GM21717 (cell line): ENCODE results near the gene NF1.
"Not testable (repeated sequence)": the region's sequence is repeated elsewhere in the genome, so short reads cannot be mapped to it uniquely, and the experiment has no call there.

Experiments
- ATAC-seq: cut with Tn5 transposase; IDR thresholded peaks from one replicate; pipeline ENCODE4 v1.9.1; 2021; ENCODE audit warnings: mild to moderate bottlenecking, moderate library complexity; ENCODE audit not compliant: unreplicated experiment

The NF1 gene

GRCh38 chr17:31249835-31250141 lies 155.0 kb downstream of the NF1 start:
- ATAC-seq: no peak

GRCh38 chr17:31250229-31250628 lies 155.5 kb downstream of the NF1 start:
- no peak for ATAC-seq

GRCh38 chr17:31251105-31251969 lies 156.6 kb downstream of the NF1 start:
- no peak for ATAC-seq

DNA sequence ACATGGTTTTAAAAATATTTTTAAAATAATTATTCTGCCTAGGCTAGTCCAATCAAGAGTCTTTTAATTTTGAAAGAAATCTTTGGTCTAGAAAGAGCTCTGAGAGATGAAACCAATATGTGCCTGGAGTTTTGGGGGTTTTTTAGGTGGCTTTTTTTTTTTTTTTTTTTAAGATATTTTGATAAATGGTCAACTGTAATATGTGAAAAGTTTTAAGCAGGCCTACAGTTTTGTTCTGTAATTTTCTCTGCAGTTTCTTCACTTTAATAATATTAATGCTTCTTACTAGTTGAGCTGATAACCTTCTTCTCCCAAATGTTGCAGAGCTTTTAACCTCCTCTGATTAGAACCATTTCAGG lies 157.2 kb downstream of the NF1 start:
- ATAC-seq: no peak

- ATAC-seq: no peak
Observed at GRCh38 chr17:31252741-31253140, 158.0 kb downstream of the NF1 start.

DNA sequence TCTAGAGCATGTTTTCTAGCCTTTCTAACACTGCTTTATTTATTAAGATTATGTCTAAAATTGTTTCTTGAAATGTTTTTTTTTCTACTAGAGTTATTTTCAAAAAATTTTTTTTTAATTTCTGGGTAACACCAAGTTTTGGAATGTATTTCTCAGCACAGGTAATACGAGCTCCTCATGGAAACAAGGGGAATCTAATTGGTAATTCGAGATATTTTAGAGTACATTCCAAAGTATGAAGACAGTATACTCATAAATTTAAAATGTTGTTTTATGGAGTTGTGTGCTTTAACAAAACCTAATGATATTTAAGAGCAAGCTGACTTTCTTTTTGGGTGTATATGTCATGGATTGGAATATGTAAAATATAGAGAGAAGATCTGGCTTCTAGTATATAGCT lies 159.9 kb downstream of the NF1 start:
- no peak for ATAC-seq

DNA sequence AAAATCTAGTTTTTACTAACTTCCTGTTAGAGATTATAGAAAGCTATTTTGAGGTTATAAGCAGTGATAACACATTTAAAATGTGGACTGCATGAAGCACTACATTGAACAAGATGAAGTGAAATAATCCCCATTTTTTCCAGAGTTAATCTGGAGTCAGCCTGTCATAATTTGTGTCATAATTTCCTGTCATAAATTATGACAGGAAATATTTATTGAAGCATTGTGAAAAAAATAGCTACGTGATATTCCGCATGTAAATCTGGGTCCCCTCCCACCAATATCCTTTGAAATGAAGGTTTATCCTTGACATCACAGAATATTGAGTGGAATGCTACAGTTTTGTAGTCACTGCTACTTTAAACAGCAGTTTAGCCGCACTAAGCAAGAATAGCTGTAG lies 162.2 kb downstream of the NF1 start:
- ATAC-seq: no peak

GRCh38 chr17:31260151-31260550 lies 165.4 kb downstream of the NF1 start:
- ATAC-seq: no peak

GRCh38 chr17:31261601-31262000 lies 166.8 kb downstream of the NF1 start:
- ATAC-seq: no peak

DNA sequence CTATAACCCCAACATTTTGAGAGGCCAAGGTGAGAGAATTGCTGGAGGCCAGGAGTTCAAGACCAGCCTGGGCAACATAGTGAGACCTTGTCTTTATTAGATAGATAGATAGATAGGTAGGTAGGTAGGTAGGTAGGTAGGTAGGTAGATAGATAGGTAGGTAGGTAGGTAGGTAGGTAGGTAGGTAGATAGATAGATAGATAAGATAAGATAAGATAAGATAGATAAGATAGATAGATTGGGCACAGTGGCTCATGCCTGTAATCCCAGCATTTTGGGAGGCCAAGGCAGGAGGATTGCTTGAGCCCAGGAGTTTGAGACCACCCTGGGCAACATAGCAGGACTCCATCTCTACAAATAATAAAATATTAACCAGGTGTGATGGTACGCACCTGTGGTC lies 168.1 kb downstream of the NF1 start:
- not testable (repeated sequence) for ATAC-seq

GRCh38 chr17:31266042-31266441 lies 171.3 kb downstream of the NF1 start:
- ATAC-seq: no peak

DNA sequence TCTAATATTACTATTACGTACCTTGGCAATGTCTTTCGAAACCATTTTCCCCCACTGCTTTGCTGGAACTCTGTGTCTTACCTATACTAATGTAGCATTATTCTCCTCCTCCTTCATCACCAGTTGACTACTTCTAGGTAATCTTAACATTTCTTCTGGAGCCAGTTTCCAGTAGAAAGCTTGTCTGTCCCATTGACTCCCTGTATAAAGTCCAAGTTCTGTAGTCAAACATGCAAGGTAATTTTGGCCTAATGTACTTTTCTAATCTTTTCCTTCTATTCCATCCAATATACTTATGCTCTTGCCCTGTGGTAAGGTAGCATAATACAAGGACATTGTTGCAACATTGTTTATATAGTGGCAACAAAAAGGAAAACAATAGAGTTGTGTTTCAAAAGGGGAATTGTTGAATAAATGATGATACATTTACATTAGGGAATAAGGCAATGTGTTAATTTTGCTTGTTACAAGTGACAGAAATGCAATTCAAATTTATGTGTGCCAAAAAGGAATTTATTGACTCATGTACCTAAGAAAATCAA lies 174.3 kb downstream of the NF1 start:
- ATAC-seq: no peak

DNA sequence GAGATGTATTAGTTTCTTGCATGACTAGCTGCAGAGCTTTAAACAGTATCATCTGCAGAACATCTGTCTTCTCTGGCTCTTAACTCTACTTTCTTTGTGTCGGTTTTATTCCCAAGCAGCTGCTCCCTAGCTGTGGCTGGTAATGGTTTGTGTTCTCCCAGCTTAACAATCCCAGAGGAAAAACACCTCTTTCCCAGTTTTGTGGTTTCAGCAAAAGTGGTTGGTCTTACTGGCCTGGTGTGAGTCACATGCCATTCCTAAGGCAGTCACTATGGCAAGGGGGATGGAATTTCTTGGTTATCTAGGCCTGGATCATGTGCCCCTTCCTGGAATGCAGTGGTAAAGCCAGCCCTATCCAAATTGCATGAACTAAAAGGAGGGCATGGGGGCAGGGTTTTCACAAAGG lies 174.8 kb downstream of the NF1 start:
- ATAC-seq: no peak

- ATAC-seq: no peak
Observed at GRCh38 chr17:31272236-31272635, 177.5 kb downstream of the NF1 start.

GRCh38 chr17:31272803-31273202 lies 178.0 kb downstream of the NF1 start:
- no peak for ATAC-seq

DNA sequence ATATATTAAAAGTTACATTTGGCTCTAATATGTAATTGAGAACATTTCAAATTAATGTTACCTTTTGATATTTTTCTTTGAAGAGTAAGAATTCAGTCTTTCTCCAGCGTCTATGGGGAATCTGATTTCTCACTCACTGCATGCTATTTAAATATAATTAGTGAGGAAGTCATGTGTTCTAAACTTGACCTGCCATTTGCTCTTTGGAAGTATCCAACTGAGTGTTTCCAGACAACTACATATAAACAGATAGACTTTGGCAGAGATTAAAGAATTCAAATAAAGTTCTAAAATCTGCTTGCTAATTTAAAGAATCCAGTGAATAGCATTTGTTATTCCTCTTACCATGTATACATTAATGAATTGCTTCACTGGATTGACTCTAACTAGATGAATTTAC lies 178.7 kb downstream of the NF1 start:
- ATAC-seq: no peak

DNA sequence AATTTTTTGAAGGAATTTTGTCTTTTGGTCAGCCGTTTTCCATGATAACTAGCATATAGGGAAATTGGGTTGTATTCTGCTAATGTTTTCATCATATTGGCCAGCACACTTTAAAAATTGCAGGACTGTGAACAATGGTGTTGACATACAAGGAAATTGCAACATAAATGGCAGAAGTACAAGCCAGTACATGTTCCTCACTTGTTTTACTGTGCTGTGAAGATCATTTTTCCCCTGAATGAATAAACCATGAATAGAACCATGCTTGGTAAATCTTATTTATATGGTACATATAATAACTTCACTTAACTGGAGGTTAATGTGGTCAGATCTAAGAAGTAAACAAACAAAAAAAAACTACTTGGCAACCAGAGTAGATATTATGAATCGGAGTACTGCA lies 179.5 kb downstream of the NF1 start:
- ATAC-seq: no peak

DNA sequence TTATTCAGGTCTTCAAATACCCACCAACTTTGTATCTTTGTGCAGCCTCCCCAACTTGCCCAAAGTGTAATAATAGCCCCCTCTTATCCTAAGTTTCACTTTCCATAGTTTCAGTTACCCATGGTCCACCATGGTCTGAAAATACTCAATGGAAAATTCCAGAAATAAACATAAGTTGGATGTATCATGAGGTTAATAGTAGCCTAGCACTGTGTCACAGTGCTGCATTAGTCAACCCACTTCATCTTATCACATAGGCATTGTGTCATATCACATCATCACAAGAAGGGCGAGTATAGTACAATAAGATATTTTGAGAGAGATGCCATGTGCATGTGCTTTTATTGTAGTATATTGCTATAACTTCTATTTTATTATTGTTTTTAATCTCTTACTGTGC lies 180.3 kb downstream of the NF1 start:
- ATAC-seq: no peak

GRCh38 chr17:31279401-31279800 lies 184.6 kb downstream of the NF1 start:
- ATAC-seq: no peak

- ATAC-seq: no peak
Observed at GRCh38 chr17:31281061-31281460, 186.3 kb downstream of the NF1 start.

DNA sequence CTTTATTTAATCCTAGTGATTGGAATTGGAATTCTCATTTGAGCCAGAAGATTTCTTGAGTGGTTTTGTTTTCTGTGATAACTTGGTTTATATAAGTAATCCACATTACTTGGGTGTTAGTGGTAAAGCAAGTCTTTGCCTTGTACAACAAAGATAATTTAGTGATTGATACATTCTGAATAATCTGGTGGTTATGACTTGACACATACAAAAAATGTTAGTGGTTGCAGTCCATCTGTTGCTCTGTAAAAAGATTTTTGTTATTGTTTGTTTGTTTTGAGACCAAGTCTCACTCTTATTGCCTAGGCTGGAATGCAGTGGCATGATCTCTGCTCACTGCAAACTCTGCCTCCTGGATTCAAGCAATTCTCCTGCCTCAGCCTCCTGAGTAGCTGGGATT lies 189.1 kb downstream of the NF1 start:
- ATAC-seq: no peak

- ATAC-seq: no peak
Observed at GRCh38 chr17:31286587-31286986, 191.8 kb downstream of the NF1 start.

DNA sequence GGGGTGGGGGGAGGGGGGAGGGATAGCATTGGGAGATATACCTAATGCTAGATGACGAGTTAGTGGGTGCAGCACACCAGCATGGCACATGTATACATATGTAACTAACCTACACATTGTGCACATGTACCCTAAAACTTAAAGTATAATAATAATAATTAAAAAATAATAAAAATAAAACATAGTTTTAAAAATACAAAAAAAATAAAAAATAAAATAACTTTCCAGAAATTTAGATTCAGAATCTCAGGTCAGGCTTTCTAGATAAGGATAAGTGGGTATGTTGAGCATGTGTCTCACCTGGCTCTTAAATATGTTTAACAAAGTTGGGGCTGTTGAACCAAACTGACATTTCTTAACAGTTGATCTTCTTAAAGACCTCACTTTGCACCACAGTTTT lies 193.2 kb downstream of the NF1 start:
- ATAC-seq: not testable (repeated sequence)
